Endothelial cell (in vitro differentiated cells): Measurements from ENCODE around the gene RPL27A. TPM values are rescaled to one million over a fixed set of nuclear protein-coding genes. Genes with fewer than 3 reads are reported as not detected.

Source experiments
- DNase-seq: peaks from one replicate; pipeline ENCODE4 v3.0.0; 2021; ENCODE audit warnings: low spot score
- H3K27ac Mint-ChIP-seq: one replicate; pipeline ENCODE4 v1.8.0; 2021; ENCODE audit warnings: mixed read lengths, inconsistent platforms; ENCODE audit not compliant: unreplicated experiment
- H3K27me3 Mint-ChIP-seq: one replicate; pipeline ENCODE4 v1.8.0; 2021; ENCODE audit warnings: mild to moderate bottlenecking, moderate library complexity, mixed read lengths, inconsistent platforms; ENCODE audit not compliant: unreplicated experiment
- H3K36me3 Mint-ChIP-seq: one replicate; pipeline ENCODE4 v1.8.0; 2021; ENCODE audit warnings: mild to moderate bottlenecking, low read depth, mixed read lengths, inconsistent platforms; ENCODE audit not compliant: unreplicated experiment
- H3K4me1 Mint-ChIP-seq: one replicate; pipeline ENCODE4 v1.8.0; 2021; ENCODE audit warnings: mild to moderate bottlenecking, mixed read lengths, inconsistent platforms; ENCODE audit not compliant: unreplicated experiment
- H3K4me3 Mint-ChIP-seq: one replicate; pipeline ENCODE4 v1.8.0; 2021; ENCODE audit warnings: mild to moderate bottlenecking, mixed read lengths, inconsistent platforms; ENCODE audit not compliant: unreplicated experiment
- H3K9me3 Mint-ChIP-seq: one replicate; pipeline ENCODE4 v1.8.0; 2021; ENCODE audit warnings: mixed read lengths, inconsistent platforms; ENCODE audit not compliant: unreplicated experiment
- total RNA-seq: library from RNA; stranded (reverse); fragmentation: NEBNext Ultra II Directional; extraction: Animal tissue kit (Norgen Biotek cat#: 25700); gene quantifications from one replicate; pipeline ENCODE4 v1.2.1, GENCODE V29; 2021; ENCODE audit not compliant: unreplicated experiment
- TF ChIP-seq, protein P1 (sequence below): fragments of 200-600 bp; sonication (generic); IDR thresholded peaks from one replicate; pipeline ENCODE4 v1.5.0; 2021; ENCODE audit warnings: antibody characterized with exemption; ENCODE audit not compliant: unreplicated experiment

Gene RPL27A
- total RNA-seq, 1 donor from 2014 or later: 1,456 TPM

DNA sequence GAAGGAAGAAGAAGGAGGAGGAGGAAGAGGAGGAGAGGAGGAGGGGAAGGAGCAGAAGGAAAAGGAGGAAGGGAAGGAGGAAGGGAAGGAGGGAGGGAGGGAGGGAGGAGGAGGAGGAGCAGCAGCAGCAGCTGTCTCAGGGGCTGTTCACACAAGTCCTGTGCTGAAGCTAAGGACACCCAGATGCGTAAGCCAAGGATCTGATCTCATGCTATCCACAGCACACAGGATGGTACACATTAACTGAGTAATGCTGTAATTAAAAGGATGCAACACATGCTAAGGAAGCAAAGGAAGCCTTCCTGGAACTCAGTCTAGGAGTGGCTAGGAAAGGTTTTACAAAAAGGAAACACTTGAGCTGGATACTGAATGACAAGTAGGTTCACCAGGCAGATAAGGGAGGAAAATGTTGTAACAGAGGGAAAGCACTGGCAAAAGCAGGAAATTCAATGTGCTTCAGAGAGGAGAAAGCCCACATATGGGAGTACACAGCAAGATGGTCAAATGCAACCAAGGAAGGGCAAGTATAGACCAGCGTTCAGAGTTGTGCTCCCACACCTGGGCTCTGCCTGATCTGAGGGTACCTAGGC is 32.1 kb upstream of the RPL27A start:
- no peak for DNase-seq
- peaks cover 20% of the 10 kb centered on the region for H3K4me1 Mint-ChIP-seq
- H3K36me3 Mint-ChIP-seq: no peaks in the 10 kb centered on the region
- no peaks in the 10 kb centered on the region for H3K27me3 Mint-ChIP-seq
- no peaks in the 10 kb centered on the region for H3K9me3 Mint-ChIP-seq
- no peak overlapping the region for H3K4me3 Mint-ChIP-seq
- TF ChIP-seq, protein P1, sequence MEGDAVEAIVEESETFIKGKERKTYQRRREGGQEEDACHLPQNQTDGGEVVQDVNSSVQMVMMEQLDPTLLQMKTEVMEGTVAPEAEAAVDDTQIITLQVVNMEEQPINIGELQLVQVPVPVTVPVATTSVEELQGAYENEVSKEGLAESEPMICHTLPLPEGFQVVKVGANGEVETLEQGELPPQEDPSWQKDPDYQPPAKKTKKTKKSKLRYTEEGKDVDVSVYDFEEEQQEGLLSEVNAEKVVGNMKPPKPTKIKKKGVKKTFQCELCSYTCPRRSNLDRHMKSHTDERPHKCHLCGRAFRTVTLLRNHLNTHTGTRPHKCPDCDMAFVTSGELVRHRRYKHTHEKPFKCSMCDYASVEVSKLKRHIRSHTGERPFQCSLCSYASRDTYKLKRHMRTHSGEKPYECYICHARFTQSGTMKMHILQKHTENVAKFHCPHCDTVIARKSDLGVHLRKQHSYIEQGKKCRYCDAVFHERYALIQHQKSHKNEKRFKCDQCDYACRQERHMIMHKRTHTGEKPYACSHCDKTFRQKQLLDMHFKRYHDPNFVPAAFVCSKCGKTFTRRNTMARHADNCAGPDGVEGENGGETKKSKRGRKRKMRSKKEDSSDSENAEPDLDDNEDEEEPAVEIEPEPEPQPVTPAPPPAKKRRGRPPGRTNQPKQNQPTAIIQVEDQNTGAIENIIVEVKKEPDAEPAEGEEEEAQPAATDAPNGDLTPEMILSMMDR: no peak
- peak overlapping the region; percentile 43 for H3K27ac Mint-ChIP-seq

DNA sequence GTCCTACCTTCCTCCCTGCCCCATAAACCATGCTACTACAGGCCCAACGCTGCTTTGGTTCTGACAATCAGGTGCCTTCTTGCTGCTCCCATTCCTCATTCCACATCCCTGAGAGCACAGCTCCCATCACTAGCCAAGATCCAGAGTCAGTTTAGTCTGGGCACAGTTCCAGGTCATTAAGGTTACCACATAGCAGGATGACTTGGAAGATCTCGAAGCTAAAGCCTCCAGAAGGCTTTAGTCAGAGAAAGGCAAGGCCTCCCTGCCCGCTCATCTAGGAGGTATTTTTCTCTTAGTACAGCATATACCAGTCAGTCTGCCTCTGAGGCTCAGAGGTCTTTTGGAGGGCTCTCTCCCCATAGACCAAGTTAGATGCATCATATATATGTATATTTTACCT is 30.5 kb upstream of the RPL27A start:
- no peaks in the 10 kb centered on the region for H3K9me3 Mint-ChIP-seq
- no peak overlapping the region for H3K27ac Mint-ChIP-seq
- TF ChIP-seq, protein P1: no peak
- H3K4me3 Mint-ChIP-seq: no peak overlapping the region
- peaks cover 20% of the 10 kb centered on the region for H3K4me1 Mint-ChIP-seq
- DNase-seq: no peak
- no peaks in the 10 kb centered on the region for H3K27me3 Mint-ChIP-seq
- H3K36me3 Mint-ChIP-seq: no peaks in the 10 kb centered on the region

DNA sequence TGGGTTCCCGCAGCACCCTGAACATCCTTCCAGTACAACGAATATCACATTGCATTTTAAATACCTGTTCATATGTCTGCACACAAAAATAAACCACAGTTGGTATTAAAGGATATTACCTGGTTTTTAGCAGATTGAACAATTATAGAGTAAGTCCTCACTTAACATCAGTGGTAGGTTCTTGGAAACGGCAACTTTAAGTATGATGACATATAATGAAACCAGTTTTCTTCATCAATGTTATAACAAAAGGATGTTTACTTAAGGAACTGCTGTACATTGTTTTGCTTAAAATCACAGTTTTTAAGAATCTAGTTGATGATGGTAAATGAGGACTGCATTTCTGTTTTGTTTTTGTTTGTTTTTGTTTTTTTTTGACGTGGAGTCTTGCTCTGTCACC is 28.1 kb upstream of the RPL27A start:
- Mint-ChIP-seq H3K4me3 (no peak overlapping the region), H3K27ac (no peak overlapping the region)
- TF ChIP-seq, protein P1: no peak

DNA sequence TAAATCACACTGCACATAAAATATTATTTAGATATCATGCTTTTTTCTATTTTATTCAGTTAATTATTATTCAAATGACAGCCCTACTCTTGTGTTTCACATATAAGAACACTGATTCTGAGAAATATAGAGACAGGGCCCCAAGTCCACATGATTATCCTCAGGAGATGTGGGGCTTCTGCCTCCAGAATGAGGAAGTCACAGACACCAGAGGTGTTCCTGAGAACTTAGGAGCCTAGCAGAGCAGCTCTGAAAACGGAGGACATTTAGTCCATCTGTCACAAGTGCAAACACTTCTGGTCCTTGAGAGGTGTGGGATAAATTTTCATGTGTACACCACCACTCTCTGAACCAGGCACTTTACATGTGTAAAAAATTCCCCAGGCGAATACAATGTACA is 26.3 kb upstream of the RPL27A start:
- Mint-ChIP-seq H3K9me3 (no peaks in the 10 kb centered on the region), H3K27me3 (peaks cover 3% of the 10 kb centered on the region), H3K27ac (no peak overlapping the region), H3K4me3 (no peak overlapping the region), H3K36me3 (peaks cover 3% of the 10 kb centered on the region), H3K4me1 (peaks cover 7% of the 10 kb centered on the region)
- DNase-seq: no peak
- TF ChIP-seq, protein P1: no peak

More for the DNA sequence above, 28.1 kb upstream of the RPL27A start:
- Mint-ChIP-seq H3K27me3 (no peaks in the 10 kb centered on the region), H3K36me3 (no peaks in the 10 kb centered on the region), H3K9me3 (no peaks in the 10 kb centered on the region), H3K4me1 (peaks cover 18% of the 10 kb centered on the region)
- no peak for DNase-seq

DNA sequence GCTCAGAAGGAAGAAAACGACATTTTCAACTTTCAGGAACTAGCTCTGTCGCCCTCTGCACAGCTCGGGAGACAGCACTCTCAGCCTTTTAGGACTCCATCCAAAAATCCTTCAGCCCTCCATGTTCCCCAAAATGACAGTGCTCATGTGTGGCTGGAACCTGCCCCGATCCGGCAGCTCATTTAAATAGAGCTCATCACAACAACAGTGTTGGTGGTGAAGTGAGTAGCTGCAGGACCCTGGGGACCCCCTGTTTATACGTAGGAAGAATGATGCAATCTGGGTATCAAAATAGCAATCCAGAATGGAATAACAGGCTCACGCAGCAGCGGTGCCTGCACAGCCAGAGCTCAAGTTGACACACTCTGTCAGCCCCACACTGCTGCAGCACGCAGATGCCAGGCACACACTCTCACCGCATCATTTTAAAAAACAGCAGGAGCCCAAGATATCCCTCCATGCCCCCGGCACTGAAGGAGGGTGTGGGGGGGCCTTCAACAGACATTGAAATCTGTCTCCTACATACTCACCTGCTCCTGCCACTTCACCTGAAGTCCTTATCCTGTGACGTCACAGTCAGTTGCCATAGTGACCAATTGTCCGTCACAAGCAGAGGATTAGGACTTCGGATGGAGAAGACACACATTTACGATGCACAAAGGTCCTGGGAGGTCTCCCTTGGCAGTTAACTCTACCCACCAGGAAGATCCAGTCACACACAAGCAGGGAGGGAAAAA is 24.1 kb upstream of the RPL27A start:
- H3K4me1 Mint-ChIP-seq: peaks cover 7% of the 10 kb centered on the region
- peaks cover 3% of the 10 kb centered on the region for H3K36me3 Mint-ChIP-seq
- H3K27ac Mint-ChIP-seq: no peak overlapping the region
- H3K4me3 Mint-ChIP-seq: no peak overlapping the region
- no peaks in the 10 kb centered on the region for H3K9me3 Mint-ChIP-seq
- peaks cover 3% of the 10 kb centered on the region for H3K27me3 Mint-ChIP-seq
- TF ChIP-seq, protein P1: no peak
- DNase-seq: no peak
